AG08395 (cell line): ENCODE measurements around the gene ZFP14.
A peak's percentile ranks its signal among the peaks of the same experiment; 100 is the strongest.

ENCODE experiments used
- DNase-seq: peaks from one replicate; pipeline ENCODE4 v3.0.0; 2012; ENCODE audit warnings: mixed read lengths, low spot score

ZFP14 gene

GRCh38 chr19:36378625-36379509 is at the start of gene ZFP14:
Gene ZFP14 (minus strand): TSS chr19:36379201. CDS start chr19:36367892, 11,309 bp downstream.
- peak; percentile 100 for DNase-seq

GRCh38 chr19:36423925-36424324 is 44.9 kb upstream of the ZFP14 start:
- no peak for DNase-seq

- no peak for DNase-seq
Measured at GRCh38 chr19:36421749-36422481, 42.9 kb upstream of the ZFP14 start.

- DNase-seq = peak; percentile 15
Measured at GRCh38 chr19:36420961-36421748, 42.2 kb upstream of the ZFP14 start.

GRCh38 chr19:36418287-36419001 is 39.4 kb upstream of the ZFP14 start, which contains the start of gene ZFP82:
Gene ZFP82 (minus strand): TSS chr19:36418644. CDS start chr19:36409789, 8,855 bp downstream.
- peak; percentile 95 for DNase-seq

- DNase-seq = no peak
Measured at GRCh38 chr19:36417752-36418286, 38.8 kb upstream of the ZFP14 start.

- no peak for DNase-seq
Measured at GRCh38 chr19:36409841-36410240, 30.8 kb upstream of the ZFP14 start.

GRCh38 chr19:36408101-36408500 is 29.1 kb upstream of the ZFP14 start:
- no peak for DNase-seq

- no peak for DNase-seq
Measured at GRCh38 chr19:36404498-36404897, 25.5 kb upstream of the ZFP14 start.

- DNase-seq = no peak
Measured at GRCh38 chr19:36401475-36401874, 22.5 kb upstream of the ZFP14 start.

- DNase-seq = no peak
Measured at GRCh38 chr19:36398571-36398970, 19.6 kb upstream of the ZFP14 start.

GRCh38 chr19:36392916-36393673 is 14.1 kb upstream of the ZFP14 start:
- no peak for DNase-seq

GRCh38 chr19:36379510-36379819 is 464 bp upstream of the ZFP14 start:
- DNase-seq = no peak

- DNase-seq = no peak
Measured at GRCh38 chr19:36377541-36378178, 1.3 kb downstream of the ZFP14 start.

GRCh38 chr19:36373638-36374156 is 5.3 kb downstream of the ZFP14 start:
- no peak for DNase-seq

- DNase-seq = no peak
Measured at GRCh38 chr19:36371886-36372285, 7.1 kb downstream of the ZFP14 start.

- DNase-seq = no peak
Measured at GRCh38 chr19:36363845-36364244, 15.2 kb downstream of the ZFP14 start.

GRCh38 chr19:36340786-36341372 is 38.1 kb downstream of the ZFP14 start:
- DNase-seq = no peak
